ENCODE measurements around the gene TIPRL.

GRCh38 chr1:168246506-168246905 is 67.7 kb downstream of the TIPRL start:
- TF ChIP-seq GABPA (tag; conservative IDR thresholded peaks at IDR 0.05; ENCODE audit: low read depth) (no peak), MXI1 (IDR thresholded peaks at IDR 0.05; ENCODE audit: low read depth, low read length) (no peak), TCF7L2 (IDR thresholded peaks at IDR 0.05; ENCODE audit: low read depth, low read length) (no peak)
